C1 segment of cervical spinal cord (tissue), 14 donors: ENCODE measurements around the gene CDK14.
A peak's percentile ranks its signal among the peaks of the same experiment; 100 is the strongest.

ENCODE experiments used
- DNase-seq, 14 donors: peaks; one replicate each; lab custom pipeline; 2025; lab: John Stamatoyannopoulos, UW

CDK14 gene

DNA sequence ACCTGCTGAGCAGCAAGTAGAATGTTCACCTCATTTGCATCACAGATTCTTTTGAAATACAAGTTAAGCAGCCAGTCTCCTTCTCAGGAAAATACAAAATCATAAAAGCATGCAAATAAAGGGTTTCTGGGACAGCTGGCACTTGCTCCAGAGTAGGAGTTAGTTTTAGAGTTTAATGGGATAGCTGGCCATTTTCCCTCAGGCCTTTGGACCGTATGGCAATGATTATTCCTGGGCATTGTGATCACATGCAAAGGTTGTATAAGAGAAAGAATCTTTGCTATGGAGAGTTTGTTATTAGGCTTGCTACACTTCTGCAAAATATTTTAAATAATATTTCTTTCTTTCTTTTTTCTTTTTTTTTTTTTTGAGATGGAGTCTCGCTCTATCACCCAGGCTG lies 240.8 kb downstream of the CDK14 start:
- DNase-seq = no peak

- no peak for DNase-seq
These were observed 242.7 kb downstream of the CDK14 start for GRCh38 chr7:90838799-90839198.

- DNase-seq = peak in 1 of 14 donors; percentile 14
These were observed 243.2 kb downstream of the CDK14 start for GRCh38 chr7:90839316-90839715.

DNA sequence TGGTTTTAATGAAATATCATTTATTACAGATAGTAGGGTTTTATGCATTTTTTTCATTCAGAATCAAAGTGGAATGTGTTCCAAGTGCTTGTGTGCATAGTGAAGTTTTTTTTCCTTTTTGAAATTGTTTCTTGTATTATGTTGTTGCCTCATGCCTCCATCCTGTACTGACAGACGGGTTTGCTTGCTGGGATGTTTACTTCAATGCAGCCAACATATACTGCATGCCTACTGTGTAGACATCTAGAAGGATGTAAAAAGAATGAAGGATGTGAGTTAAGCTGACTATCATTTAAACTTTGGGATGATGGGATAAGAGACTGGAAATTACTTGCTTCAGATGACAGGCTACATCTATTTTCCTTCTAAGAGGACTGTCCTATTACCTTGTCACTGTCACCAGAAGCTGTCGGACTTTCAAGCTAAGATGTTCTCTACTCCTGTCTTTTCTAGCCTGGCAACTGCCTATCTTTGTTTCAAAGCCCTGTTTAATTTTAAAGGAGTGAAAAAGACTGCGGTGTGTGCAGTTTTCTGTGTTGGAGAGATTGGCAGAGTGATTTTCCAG lies 243.7 kb downstream of the CDK14 start:
- no peak for DNase-seq

- DNase-seq = no peak
These were observed 245.8 kb downstream of the CDK14 start for GRCh38 chr7:90841759-90842429.

GRCh38 chr7:90842430-90842788 lies 246.3 kb downstream of the CDK14 start:
- DNase-seq = no peak

- no peak for DNase-seq
These were observed 247.4 kb downstream of the CDK14 start for GRCh38 chr7:90843472-90843871.

DNA sequence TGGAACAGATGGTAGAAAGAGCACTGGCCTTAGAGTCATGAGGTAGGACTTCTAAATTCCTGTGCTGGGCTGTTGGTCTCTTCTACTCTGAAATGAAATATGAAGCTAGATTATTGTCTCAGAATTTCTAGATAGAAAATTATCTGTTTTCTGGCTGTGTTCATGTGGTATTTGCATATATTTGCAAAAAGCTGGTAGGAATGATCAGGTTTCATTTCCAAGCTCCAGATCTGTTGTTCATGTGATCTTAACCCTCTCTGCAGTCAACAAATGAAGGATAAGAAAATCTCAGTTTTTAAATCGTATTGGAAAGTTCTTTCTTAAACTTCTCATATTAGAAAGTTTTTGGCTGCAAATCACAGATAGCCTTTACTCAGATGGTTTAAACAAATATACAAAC lies 248.3 kb downstream of the CDK14 start:
- no peak for DNase-seq

DNA sequence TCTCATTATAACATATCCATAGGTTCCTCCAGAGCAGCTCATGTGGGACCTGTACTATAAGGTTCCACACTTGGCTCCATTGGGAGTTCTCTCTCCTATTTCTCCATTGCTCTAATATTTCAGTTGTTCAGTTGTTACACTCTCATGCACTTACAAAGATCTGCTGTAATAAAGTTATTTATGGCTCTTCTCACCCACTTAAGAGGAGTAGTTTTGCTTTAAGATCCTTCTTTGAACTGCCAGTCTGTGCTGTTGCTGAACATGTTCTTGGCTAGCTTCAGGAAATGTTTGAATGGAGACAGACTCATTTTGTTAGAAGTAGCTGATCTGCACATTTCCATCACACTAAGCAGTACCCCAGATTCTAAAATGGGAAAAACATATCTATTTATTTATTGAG lies 250.1 kb downstream of the CDK14 start:
- DNase-seq = no peak

- no peak for DNase-seq
These were observed 253.9 kb downstream of the CDK14 start for GRCh38 chr7:90850066-90850465.

GRCh38 chr7:90850471-90850870 lies 254.3 kb downstream of the CDK14 start:
- DNase-seq = no peak

DNA sequence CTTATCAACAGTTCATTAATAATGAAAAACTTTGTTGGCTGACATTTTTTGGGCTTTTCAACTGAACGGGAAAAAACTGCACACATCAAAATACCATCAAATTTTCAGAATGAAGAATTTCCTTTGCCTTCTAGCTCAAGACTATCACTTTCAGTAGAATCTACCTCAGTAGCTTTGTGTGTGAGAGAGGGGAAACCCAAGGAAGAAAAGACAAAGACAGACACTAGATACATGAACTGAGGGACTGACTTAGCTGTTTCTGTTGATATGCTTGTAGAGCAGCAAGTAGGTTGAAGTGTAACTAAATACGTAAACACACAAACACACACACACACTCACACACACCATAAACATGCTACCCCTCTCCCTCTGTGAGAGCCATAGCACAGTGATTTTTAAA lies 257.1 kb downstream of the CDK14 start:
- no peak for DNase-seq

- DNase-seq = no peak
These were observed 260.4 kb downstream of the CDK14 start for GRCh38 chr7:90856351-90857070.

GRCh38 chr7:90857603-90858002 lies 261.5 kb downstream of the CDK14 start:
- peak in 1 of 14 donors; percentile 63 for DNase-seq

DNA sequence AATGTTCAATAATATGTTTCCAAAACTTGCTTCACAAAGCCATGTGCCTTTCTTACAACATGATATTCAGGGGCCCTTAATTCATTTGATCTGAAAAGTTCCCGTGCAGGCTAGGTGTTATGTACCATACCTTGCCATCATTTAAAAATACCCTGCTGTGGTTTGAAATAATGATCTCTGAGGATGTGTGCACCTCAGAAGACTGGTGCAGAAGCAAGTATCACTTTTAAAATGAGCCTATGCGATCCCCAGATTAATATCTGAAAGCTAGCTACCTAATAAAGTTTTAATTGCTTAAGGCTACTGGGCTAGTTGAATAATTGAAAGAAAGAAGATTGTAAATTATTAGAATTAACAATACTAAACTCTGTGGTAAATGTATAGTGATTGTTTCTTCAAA lies 262.4 kb downstream of the CDK14 start:
- no peak for DNase-seq

DNA sequence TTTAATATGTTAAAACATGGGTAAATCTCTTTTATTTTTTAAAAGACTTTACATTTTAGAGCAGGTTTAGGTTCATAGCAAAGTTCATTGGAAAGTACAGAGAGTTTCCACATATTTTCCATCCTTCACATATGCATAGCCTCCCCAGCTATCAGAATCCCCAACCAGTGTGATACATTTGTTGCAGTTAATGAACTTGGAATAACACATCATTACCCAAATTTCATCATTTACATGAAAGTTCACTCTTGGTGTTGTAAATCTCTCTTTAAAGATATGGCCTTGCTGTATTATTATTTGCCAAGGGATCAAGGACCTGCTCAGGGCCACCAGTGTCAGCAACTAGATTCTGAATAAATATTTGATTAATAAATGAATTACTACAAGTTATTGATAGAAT lies 263.4 kb downstream of the CDK14 start:
- no peak for DNase-seq

GRCh38 chr7:90864088-90864487 lies 268.0 kb downstream of the CDK14 start:
- no peak for DNase-seq

- DNase-seq = no peak
These were observed 273.2 kb downstream of the CDK14 start for GRCh38 chr7:90869335-90869734.

GRCh38 chr7:90876701-90877100 lies 280.6 kb downstream of the CDK14 start:
- no peak for DNase-seq

DNA sequence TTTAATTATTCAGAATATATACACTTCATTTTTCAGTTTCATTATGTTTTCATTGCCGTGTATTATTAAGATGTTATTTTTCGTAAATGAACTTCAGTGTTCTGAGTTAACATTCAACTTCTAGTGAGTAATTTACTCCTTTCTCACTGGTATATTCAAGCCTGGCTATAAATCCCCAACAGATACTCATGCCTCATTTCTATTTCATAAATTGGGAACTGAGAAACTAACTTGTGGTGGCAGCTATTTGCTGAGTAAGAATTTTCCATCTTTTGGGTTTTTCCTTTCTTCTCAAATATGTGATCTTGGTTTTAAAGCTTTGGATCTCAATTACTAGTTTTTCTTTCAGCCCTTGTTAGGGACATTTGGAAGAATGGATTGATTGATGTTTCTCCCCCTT lies 281.1 kb downstream of the CDK14 start:
- no peak for DNase-seq

- no peak for DNase-seq
These were observed 283.8 kb downstream of the CDK14 start for GRCh38 chr7:90879924-90880323.

GRCh38 chr7:90886416-90886815 lies 290.3 kb downstream of the CDK14 start:
- DNase-seq = peak in 1 of 14 donors; percentile 7

DNA sequence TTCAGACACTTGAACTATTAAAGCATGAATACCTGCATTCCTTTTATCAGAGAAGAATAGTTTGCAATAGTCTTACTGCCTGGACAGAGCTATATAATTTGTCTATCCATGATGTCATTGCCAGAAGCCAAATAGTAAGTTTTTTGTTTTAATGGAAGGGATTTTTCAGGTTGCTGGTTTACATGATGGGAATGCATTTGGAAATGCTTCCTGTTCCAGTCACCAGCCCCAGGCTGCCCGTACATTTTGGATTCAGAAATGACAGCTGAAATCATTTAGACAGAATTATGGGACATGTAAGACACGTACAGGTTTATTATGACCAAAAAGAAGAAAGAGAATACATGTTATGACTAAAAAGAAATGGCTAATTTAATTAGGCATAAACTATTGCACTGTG lies 293.1 kb downstream of the CDK14 start:
- DNase-seq = no peak
